Measurements from ENCODE around the gene MEN1.
A peak's percentile ranks its signal among the peaks of the same experiment; 100 is the strongest.

The MEN1 gene

GRCh38 chr11:64857485-64857884 lies 47.1 kb upstream of the MEN1 start:
- no peaks in the 10 kb centered on the region for H3K27me3 ChIP-seq (ENCODE audit: insufficient read depth, low read length)
- H3K4me2 ChIP-seq (ENCODE audit: low read length), result no peak overlapping the region
- H3K79me2 ChIP-seq (ENCODE audit: insufficient read depth, low read length), result no peaks in the 10 kb centered on the region
- H4K20me1 ChIP-seq (ENCODE audit: insufficient read depth, low read length), result no peaks in the 10 kb centered on the region
- H3K36me3 ChIP-seq (ENCODE audit: insufficient read depth, low read length), result peaks cover 60% of the 10 kb centered on the region
- H3K27ac ChIP-seq (ENCODE audit: low read depth, low read length, poor library complexity, severe bottlenecking), result peak overlapping the region; percentile 24
- peaks cover 4% of the 10 kb centered on the region; the same call in 1 of the 2 replicates for H3F3A ChIP-seq (ENCODE audit: insufficient read depth, low read length)
- no peak overlapping the region for H3K4me3 ChIP-seq (ENCODE audit: low read depth, low read length, poor library complexity, severe bottlenecking)
- H3K4me1 ChIP-seq (ENCODE audit: insufficient read depth, low read length, severe bottlenecking), result peaks cover 80% of the 10 kb centered on the region
- H3K9me3 ChIP-seq (ENCODE audit: low read length), result no peaks in the 10 kb centered on the region
- no peak overlapping the region for H2AFZ ChIP-seq (ENCODE audit: low read length)
- no peak for TF ChIP-seq CTCF (IDR thresholded peaks at IDR 0.05; ENCODE audit: low read length)
- TF ChIP-seq EZH2 (IDR thresholded peaks at IDR 0.05; ENCODE audit: borderline replicate concordance, low read length), result no peak
- no peak overlapping the region for H3K9ac ChIP-seq (ENCODE audit: low read length)
- H3K9me2 ChIP-seq (ENCODE audit: low read depth, low read length), result no peaks in the 10 kb centered on the region

GRCh38 chr11:64856382-64857227 lies 46.3 kb upstream of the MEN1 start:
- H3K4me3 ChIP-seq (ENCODE audit: low read depth, low read length, poor library complexity, severe bottlenecking), result no peak overlapping the region
- H3K27ac ChIP-seq (ENCODE audit: low read depth, low read length, poor library complexity, severe bottlenecking), result peak overlapping the region; percentile 98
- H2AFZ ChIP-seq (ENCODE audit: low read length), result no peak overlapping the region
- TF ChIP-seq CTCF (IDR thresholded peaks at IDR 0.05; ENCODE audit: low read length), result no peak
- no peak for TF ChIP-seq EZH2 (IDR thresholded peaks at IDR 0.05; ENCODE audit: borderline replicate concordance, low read length)
- no peaks in the 10 kb centered on the region for H3K27me3 ChIP-seq (ENCODE audit: insufficient read depth, low read length)
- peaks cover 4% of the 10 kb centered on the region; the same call in 1 of the 2 replicates for H3F3A ChIP-seq (ENCODE audit: insufficient read depth, low read length)
- H3K36me3 ChIP-seq (ENCODE audit: insufficient read depth, low read length), result peaks cover 60% of the 10 kb centered on the region
- no peaks in the 10 kb centered on the region for H3K79me2 ChIP-seq (ENCODE audit: insufficient read depth, low read length)
- no peaks in the 10 kb centered on the region for H3K9me3 ChIP-seq (ENCODE audit: low read length)
- H4K20me1 ChIP-seq (ENCODE audit: insufficient read depth, low read length), result no peaks in the 10 kb centered on the region
- no peak overlapping the region; the same call in 1 of the 2 replicates for H3K9ac ChIP-seq (ENCODE audit: low read length)
- peaks cover 80% of the 10 kb centered on the region for H3K4me1 ChIP-seq (ENCODE audit: insufficient read depth, low read length, severe bottlenecking)
- H3K4me2 ChIP-seq (ENCODE audit: low read length), result no peak overlapping the region
- H3K9me2 ChIP-seq (ENCODE audit: low read depth, low read length), result no peaks in the 10 kb centered on the region

- Histone ChIP-seq H2AFZ (ENCODE audit: low read length) (no peak overlapping the region), H3K9me2 (ENCODE audit: low read depth, low read length) (no peaks in the 10 kb centered on the region), H3K4me3 (ENCODE audit: low read depth, low read length, poor library complexity, severe bottlenecking) (no peak overlapping the region), H3K36me3 (ENCODE audit: insufficient read depth, low read length) (peaks cover 60% of the 10 kb centered on the region), H3K9ac (ENCODE audit: low read length) (no peak overlapping the region), H3K79me2 (ENCODE audit: insufficient read depth, low read length) (no peaks in the 10 kb centered on the region), H3K4me2 (ENCODE audit: low read length) (no peak overlapping the region), H3K27ac (ENCODE audit: low read depth, low read length, poor library complexity, severe bottlenecking) (peak overlapping the region; percentile 98), H3K4me1 (ENCODE audit: insufficient read depth, low read length, severe bottlenecking) (peaks cover 80% of the 10 kb centered on the region), H3K27me3 (ENCODE audit: insufficient read depth, low read length) (no peaks in the 10 kb centered on the region), H3F3A (ENCODE audit: insufficient read depth, low read length) (peaks cover 6% of the 10 kb centered on the region; the same call in 1 of the 2 replicates), H4K20me1 (ENCODE audit: insufficient read depth, low read length) (no peaks in the 10 kb centered on the region), H3K9me3 (ENCODE audit: low read length) (no peaks in the 10 kb centered on the region)
- TF ChIP-seq EZH2 (IDR thresholded peaks at IDR 0.05; ENCODE audit: borderline replicate concordance, low read length) (no peak), CTCF (IDR thresholded peaks at IDR 0.05; ENCODE audit: low read length) (no peak)
Observed at GRCh38 chr11:64855596-64856304, 45.4 kb upstream of the MEN1 start.

All from OCI-LY1 (cell line).